Gastrocnemius medialis (tissue), 4 donors: ENCODE data around the gene NCAPG2. TPM values are rescaled to one million over a fixed set of nuclear protein-coding genes. Genes with fewer than 3 reads are reported as not detected.

ENCODE experiments used
- ATAC-seq, 2 donors: fragments of 150-250 bp; one replicate each; pipeline ENCODE4 v1.9.1; 2016
- DNase-seq, 2 donors: peaks; one replicate each; pipeline ENCODE4 v3.0.0-alpha.2; 2019
- H3K27ac ChIP-seq, 4 donors: fragments of 200-600 bp; sonication (generic); 1 replicate in 1 of 4; 2 replicates in 3 of 4; pipeline ENCODE4 v1.5.1; 2016 to 2018; ENCODE audit warnings: mild to moderate bottlenecking in 2 of 4, moderate library complexity in 1 of 4
- H3K27me3 ChIP-seq, 3 donors: fragments of 200-600 bp; sonication (generic) in 2 of 3; 1 replicate in 1 of 3; 2 replicates in 2 of 3; pipeline versions ENCODE4 v1.5.1 to v1.6.0; 2016 to 2019; ENCODE audit warnings: mild to moderate bottlenecking in 1 of 3, moderate library complexity in 1 of 3
- H3K36me3 ChIP-seq, 2 donors: fragments of 200-600 bp; sonication (generic) in 1 of 2; one replicate each; pipeline ENCODE4 v1.5.1; 2017 to 2018
- H3K4me1 ChIP-seq, 2 donors: fragments of 200-600 bp; sonication (generic) in 1 of 2; one replicate each; pipeline ENCODE4 v1.5.1; 2016 to 2017; ENCODE audit warnings: mild to moderate bottlenecking in 2 of 2
- H3K4me3 ChIP-seq, 4 donors: fragments of 200-600 bp; sonication (generic) in 3 of 4; 1 replicate in 1 of 4; 2 replicates in 3 of 4; pipeline ENCODE4 v1.5.1; 2016 to 2019; ENCODE audit warnings: mild to moderate bottlenecking in 2 of 4
- H3K9me3 ChIP-seq, 3 donors: fragments of 200-600 bp; sonication (generic) in 2 of 3; 1 replicate in 1 of 3; 2 replicates in 2 of 3; pipeline ENCODE4 v1.5.1; 2016 to 2019
- CTCF ChIP-seq, 5 experiments: fragments of 450-650 bp in 3 of 5; fragments of 200-600 bp in 2 of 5; sonication (generic) in 2 of 5; IDR thresholded peaks in 4 of 5; conservative IDR thresholded peaks in 1 of 5; 1 replicate in 4 of 5; 2 replicates in 1 of 5; pipeline ENCODE4 v1.5.1; 2016 to 2019; ENCODE audit warnings: antibody characterized with exemption in 5 of 5, mild to moderate bottlenecking in 3 of 5, moderate library complexity in 3 of 5
- POLR2A ChIP-seq, 2 donors: fragments of 450-650 bp; IDR thresholded peaks; one replicate each; pipeline ENCODE4 v1.6.1; 2017; ENCODE audit warnings: antibody characterized with exemption in 2 of 2, mild to moderate bottlenecking in 2 of 2, moderate library complexity in 2 of 2
- in situ Hi-C, 4 donors: fragments of 200-750 bp; cut with MboI; loops; one replicate each; pipeline versions ENCODE4 v1.15.0 to v1.8.0; 2017; ENCODE audit warnings: low sequenced_read_pairs in 4 of 4
- intact Hi-C: fragments of 100-400 bp; cut with DNase I; formaldehyde crosslinking; loops from one replicate; pipeline ENCODE4 v1.15.1; 2023; ENCODE audit warnings: low total_unique reads
- total RNA-seq, 4 donors: library from RNA; depleted of rRNA; stranded (reverse); fragments of >200 nt; gene quantifications; one replicate each; pipeline versions ENCODE4 v1.1.0 to v1.2.3, GENCODE V29; 2016

The NCAPG2 gene
- total RNA-seq, 4 donors from 2014 or later, result 3.0 to 4.5 (median 3.9) TPM

GRCh38 chr7:158722574-158723237, 18.1 kb upstream of the NCAPG2 start:
- H3K27ac ChIP-seq, result no peak overlapping the region
- no peak overlapping the region for H3K4me3 ChIP-seq
- H3K27me3 ChIP-seq, result no peaks in the 10 kb centered on the region
- no peak for DNase-seq
- in situ Hi-C loops (loop anchor here in 1 of 4 donors (25.0 kb wide), 1 partner anchor 115 kb away; the partner anchor contains the start of gene ESYT2), intact Hi-C loops (no loop called here)
- no peak for ATAC-seq
- H3K4me1 ChIP-seq, result no peaks in the 10 kb centered on the region
- no peak for TF ChIP-seq POLR2A (IDR thresholded peaks at IDR 0.05)
- no peak for TF ChIP-seq CTCF (IDR thresholded peaks at IDR 0.05 in 4 of 5, conservative IDR thresholded peaks at IDR 0.05 in 1 of 5)
- H3K9me3 ChIP-seq, result no peaks in the 10 kb centered on the region
- H3K36me3 ChIP-seq, result no peaks in the 10 kb centered on the region

- H3K4me1 ChIP-seq, result no peaks in the 10 kb centered on the region
- no peaks in the 10 kb centered on the region for H3K27me3 ChIP-seq
- DNase-seq (no peak), ATAC-seq (no peak)
- in situ Hi-C loops, result loop anchor here in 1 of 4 donors (25.0 kb wide), 1 partner anchor 117 kb away; the partner anchor contains the start of gene ESYT2
- intact Hi-C loops, result no loop called here
- H3K36me3 ChIP-seq, result no peaks in the 10 kb centered on the region
- TF ChIP-seq POLR2A (IDR thresholded peaks at IDR 0.05) (no peak), CTCF (IDR thresholded peaks at IDR 0.05 in 4 of 5, conservative IDR thresholded peaks at IDR 0.05 in 1 of 5) (no peak)
- H3K27ac ChIP-seq, result no peak overlapping the region
- H3K4me3 ChIP-seq, result no peak overlapping the region
- H3K9me3 ChIP-seq, result no peaks in the 10 kb centered on the region
These were observed 15.5 kb upstream of the NCAPG2 start for GRCh38 chr7:158720112-158720511.

- Histone ChIP-seq H3K27me3 (no peaks in the 10 kb centered on the region), H3K4me1 (no peaks in the 10 kb centered on the region), H3K9me3 (no peaks in the 10 kb centered on the region), H3K36me3 (no peaks in the 10 kb centered on the region), H3K4me3 (no peak overlapping the region), H3K27ac (no peak overlapping the region)
- no peak for ATAC-seq
- DNase-seq, result no peak
- no peak for TF ChIP-seq CTCF (IDR thresholded peaks at IDR 0.05 in 4 of 5, conservative IDR thresholded peaks at IDR 0.05 in 1 of 5)
- no peak for TF ChIP-seq POLR2A (IDR thresholded peaks at IDR 0.05)
- in situ Hi-C loops, result loop anchor here in 1 of 4 donors (25.0 kb wide), 1 partner anchor 120 kb away; the partner anchor contains the start of gene ESYT2
- intact Hi-C loops, result no loop called here
These were observed 12.2 kb upstream of the NCAPG2 start for GRCh38 chr7:158716802-158717201.

GRCh38 chr7:158710651-158711102, 6.1 kb upstream of the NCAPG2 start:
- Histone ChIP-seq H3K9me3 (no peaks in the 10 kb centered on the region), H3K4me1 (peaks cover 0 to 1% of the 10 kb centered on the region in 2 donors), H3K27me3 (no peaks in the 10 kb centered on the region), H3K4me3 (no peak overlapping the region), H3K27ac (no peak overlapping the region), H3K36me3 (no peaks in the 10 kb centered on the region)
- ATAC-seq (peak in 1 of 2 donors; percentile 60), DNase-seq (no peak)
- intact Hi-C loops (no loop called here), in situ Hi-C loops (loop anchor here in 1 of 4 donors (25.0 kb wide), 1 partner anchor 127 kb away; the partner anchor contains the start of gene ESYT2)
- TF ChIP-seq POLR2A (IDR thresholded peaks at IDR 0.05), result no peak

GRCh38 chr7:158707610-158708009, 3.0 kb upstream of the NCAPG2 start:
- Histone ChIP-seq H3K4me1 (peaks cover 0 to 17% of the 10 kb centered on the region in 2 donors), H3K9me3 (no peaks in the 10 kb centered on the region), H3K27ac (no peak overlapping the region), H3K36me3 (no peaks in the 10 kb centered on the region), H3K4me3 (no peak overlapping the region), H3K27me3 (no peaks in the 10 kb centered on the region)
- intact Hi-C loops (no loop called here), in situ Hi-C loops (loop anchor here in 1 of 4 donors (25.0 kb wide), 1 partner anchor 130 kb away; the partner anchor contains the start of gene ESYT2)
- no peak for DNase-seq
- ATAC-seq, result no peak
- no peak for TF ChIP-seq CTCF (IDR thresholded peaks at IDR 0.05 in 4 of 5, conservative IDR thresholded peaks at IDR 0.05 in 1 of 5)
- no peak for TF ChIP-seq POLR2A (IDR thresholded peaks at IDR 0.05)
